Fibroblast of skin of back (primary cell): Measurements from ENCODE around the gene SLC25A48.

ENCODE experiments used
- DNase-seq: peaks from one replicate; pipeline ENCODE4 v3.0.0-alpha.2; 2013

The SLC25A48 gene

DNA sequence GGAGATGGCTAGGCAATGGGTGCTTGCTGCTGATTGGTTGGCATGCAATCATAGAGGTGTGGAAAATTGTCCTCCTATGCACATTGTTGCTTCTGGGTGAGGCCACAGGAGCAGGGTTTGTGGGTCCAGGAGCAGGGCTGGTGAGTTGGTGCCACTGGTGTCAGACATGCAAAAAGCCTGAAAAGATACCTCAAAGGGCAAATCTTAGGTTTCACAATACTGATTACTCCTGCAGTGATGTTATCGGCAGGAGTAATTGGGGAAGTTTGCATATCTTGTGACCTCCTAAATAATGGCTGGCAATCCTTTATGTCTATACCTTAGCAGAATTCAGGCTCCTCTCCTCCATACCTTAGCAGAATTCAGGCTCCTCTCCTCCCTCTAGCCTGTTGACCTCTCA, 25.2 kb downstream of the SLC25A48 start:
- no peak for DNase-seq

GRCh38 chr5:135861641-135862040, 27.2 kb downstream of the SLC25A48 start:
- no peak for DNase-seq

- no peak for DNase-seq
Measured at GRCh38 chr5:135862086-135862485, 27.6 kb downstream of the SLC25A48 start.

GRCh38 chr5:135862744-135863143, 28.3 kb downstream of the SLC25A48 start:
- no peak for DNase-seq

- DNase-seq = no peak
Measured at GRCh38 chr5:135864503-135865435, 30.3 kb downstream of the SLC25A48 start.

DNA sequence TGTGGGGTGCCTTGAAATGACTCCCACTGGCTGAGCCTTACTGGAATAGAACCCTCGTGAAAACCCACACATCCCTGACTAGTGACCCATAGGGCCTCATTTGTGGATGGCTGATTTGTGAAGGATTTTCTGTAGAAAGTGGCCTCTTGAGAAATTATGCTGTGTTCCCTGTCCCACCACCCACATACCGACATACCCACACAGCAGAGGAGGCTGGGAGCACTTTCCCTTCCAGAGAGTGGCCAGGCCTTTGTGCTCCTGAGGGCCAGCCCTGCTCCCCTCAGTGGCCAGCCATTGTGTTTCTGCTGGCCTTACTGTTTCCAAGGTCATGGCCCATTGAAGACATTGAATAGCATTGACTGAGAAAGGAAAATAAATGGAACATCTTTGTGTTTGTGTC, 31.6 kb downstream of the SLC25A48 start:
- DNase-seq = no peak

- no peak for DNase-seq
Measured at GRCh38 chr5:135867599-135867998, 33.1 kb downstream of the SLC25A48 start.

- no peak for DNase-seq
Measured at GRCh38 chr5:135868681-135869080, 34.2 kb downstream of the SLC25A48 start.

GRCh38 chr5:135869276-135869675, 34.8 kb downstream of the SLC25A48 start:
- DNase-seq = no peak

GRCh38 chr5:135869935-135870334, 35.5 kb downstream of the SLC25A48 start:
- DNase-seq = no peak

DNA sequence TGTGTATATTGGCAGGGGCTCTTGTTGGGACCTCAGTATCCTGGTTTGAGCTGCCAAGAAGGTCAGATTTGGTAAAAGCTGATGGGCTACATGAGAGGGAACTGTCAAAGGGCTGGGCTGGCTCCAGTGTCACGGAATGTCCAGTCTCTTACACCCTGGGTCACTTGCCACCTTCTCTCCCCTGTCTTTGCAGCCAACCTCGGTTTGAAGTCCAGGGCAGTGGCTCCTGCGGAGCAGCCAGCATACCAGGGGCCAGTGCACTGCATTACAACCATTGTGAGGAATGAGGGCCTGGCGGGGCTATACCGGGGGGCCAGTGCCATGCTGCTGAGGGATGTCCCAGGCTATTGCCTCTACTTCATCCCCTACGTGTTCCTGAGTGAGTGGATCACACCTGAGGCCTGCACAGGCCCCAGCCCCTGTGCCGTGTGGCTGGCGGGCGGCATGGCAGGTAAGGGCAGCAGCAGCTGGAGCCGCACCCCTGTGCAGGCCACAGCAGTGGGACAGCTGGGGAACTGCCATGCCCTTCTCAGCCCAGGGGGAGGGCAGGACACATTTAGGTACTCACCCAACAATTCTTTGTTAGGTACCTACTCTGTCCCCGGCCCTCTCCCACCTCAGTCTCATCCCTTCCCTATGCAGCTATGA, 36.9 kb downstream of the SLC25A48 start:
- no peak for DNase-seq

DNA sequence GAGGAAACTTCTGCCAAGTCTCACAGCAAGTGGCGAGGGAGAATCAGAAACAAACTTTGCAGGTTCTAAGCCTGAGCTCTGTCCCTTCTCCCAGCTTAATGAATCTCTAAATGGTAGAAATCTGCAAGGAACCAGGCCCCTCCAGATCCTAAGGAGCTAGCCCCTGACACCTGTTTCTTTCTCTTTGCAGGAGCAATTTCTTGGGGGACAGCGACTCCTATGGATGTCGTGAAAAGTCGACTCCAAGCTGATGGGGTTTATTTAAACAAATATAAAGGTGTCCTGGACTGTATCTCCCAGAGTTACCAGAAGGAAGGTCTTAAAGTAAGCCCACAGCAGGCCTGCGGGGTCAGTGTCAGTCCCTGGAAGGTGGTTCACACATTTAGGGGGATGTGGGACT, 39.4 kb downstream of the SLC25A48 start:
- no peak for DNase-seq

GRCh38 chr5:135874461-135874860, 40.0 kb downstream of the SLC25A48 start:
- no peak for DNase-seq

- no peak for DNase-seq
Measured at GRCh38 chr5:135875567-135875966, 41.1 kb downstream of the SLC25A48 start.

DNA sequence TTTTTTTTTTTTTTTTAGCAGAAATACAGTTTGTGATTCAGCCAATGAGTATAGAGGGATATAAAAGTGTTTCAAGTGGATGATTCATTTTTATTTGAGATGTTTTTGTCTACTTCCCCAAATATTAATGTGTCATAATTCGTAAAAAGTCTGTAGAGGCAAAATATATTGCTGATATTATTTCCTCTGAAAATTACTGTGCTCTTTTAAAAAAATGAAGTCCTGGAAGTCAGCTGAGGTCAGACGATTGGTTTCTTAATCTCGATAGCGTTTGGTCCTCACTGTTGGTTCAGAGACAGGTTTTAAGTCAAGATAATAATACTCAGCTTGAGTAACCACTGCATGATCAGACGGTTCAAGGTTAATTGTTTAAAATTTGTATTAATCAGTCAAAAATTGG, 41.7 kb downstream of the SLC25A48 start:
- no peak for DNase-seq

- no peak for DNase-seq
Measured at GRCh38 chr5:135877570-135878155, 43.2 kb downstream of the SLC25A48 start.

DNA sequence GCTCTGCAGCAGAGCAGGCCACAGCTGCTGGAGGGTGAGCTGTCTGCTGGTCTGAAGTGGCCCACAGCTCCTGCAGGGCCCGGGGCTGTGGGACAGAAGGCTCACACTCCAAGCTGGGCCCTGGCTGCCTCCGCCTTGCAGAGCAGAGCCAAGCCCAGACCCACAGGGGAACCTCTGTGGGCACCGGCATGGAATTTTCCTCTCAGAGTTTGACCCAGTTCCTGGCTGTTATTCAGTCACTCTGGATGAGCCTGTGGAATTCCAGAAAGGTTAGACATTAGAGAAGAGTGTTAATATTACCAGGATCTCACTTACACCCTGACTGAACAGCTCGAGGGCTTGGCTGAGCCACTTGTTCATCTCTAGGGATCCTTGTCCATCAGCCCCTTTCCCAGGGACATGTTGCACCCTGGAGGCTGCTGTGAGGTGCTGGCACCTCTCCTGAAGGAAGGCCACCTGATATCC, 43.7 kb downstream of the SLC25A48 start:
- DNase-seq = peak; percentile 13

- no peak for DNase-seq
Measured at GRCh38 chr5:135879591-135879990, 45.1 kb downstream of the SLC25A48 start.

DNA sequence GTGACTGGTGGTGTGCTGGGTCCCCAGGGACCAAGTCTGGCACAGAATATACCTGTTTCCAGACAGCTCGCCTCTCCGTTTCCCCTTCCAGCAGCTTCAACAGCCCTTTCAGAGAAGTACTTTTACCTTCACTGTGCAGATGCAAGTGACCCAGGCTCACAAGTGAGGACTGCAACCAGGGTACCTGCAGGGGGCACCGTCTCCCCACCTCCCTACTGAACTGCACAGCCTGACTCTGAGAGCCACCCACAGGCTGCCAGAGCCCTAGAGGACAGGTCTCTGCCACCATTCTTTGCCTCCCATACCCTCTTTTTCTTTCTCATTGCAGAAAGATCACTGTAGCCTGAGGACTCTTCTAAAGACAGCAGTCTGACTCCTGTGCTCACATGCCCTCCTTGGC, 45.8 kb downstream of the SLC25A48 start:
- peak; percentile 16 for DNase-seq

DNA sequence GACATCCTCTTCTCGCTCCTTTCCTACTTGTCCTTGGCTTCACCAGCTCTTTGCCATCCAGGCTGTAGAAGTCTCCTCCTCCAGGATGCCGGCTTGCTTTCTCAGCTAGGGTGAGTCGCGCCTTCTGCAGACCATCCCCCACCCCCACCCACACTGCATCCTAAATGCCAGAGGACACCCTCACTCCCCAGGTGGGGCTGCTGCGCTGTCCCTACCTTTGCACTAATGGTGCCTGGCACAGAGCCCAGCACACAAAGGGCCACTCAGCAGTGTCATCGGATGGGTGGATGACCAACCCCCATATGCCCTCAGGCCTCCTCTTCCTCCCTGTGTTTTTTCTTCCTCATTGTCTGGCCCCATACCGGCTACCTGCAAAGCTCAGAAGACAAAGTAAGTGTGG, 46.3 kb downstream of the SLC25A48 start:
- DNase-seq = peak; percentile 4

DNA sequence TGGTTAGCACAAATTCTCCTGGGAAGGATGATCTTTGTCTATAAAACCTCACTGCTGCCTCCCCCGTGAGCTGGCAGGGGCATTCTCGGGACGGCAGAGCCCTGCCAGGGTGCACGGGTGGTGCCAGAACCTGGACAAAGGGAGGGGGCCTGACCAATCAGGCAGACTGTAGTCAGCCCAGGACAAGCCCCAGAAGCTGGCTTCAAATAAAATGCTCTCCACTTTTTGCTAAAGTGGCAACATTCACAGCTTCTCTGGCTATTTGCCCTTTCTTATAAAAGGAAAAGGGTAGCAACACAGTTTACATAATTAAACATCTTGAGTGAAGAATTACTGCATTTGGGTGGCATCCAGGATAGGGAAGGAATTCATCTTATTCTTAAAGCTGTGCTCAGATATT, 46.8 kb downstream of the SLC25A48 start:
- DNase-seq = no peak

- no peak for DNase-seq
Measured at GRCh38 chr5:135881819-135882218, 47.4 kb downstream of the SLC25A48 start.

DNA sequence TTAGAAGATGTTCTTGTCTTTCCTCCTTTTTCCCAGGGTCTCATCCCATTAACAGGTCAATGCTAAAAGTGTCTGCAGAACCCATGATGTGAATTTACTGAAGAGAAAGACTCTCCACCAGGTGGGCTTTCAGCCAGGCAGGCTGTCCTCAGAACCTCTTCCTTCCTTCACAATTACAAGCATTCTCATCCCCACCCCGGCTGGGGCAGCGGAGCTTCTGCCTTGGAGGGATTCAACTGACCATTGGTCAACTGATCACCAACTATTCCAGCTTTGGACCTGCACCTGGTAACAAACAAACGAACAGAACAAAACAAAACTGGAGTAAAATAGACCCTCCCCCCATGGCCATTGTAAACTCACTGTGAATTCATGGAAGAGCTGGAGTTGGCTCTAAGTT, 48.6 kb downstream of the SLC25A48 start:
- DNase-seq = no peak

GRCh38 chr5:135883441-135883840, 49.0 kb downstream of the SLC25A48 start:
- no peak for DNase-seq
